NCI-H446 treated with DMSO at 0.1 percent for 48 hours (cell line): ENCODE data around the gene RHOT1.
A peak's percentile ranks its signal among the peaks of the same experiment; 100 is the strongest.
"Not testable (repeated sequence)": the region's sequence is repeated elsewhere in the genome, so short reads cannot be mapped to it uniquely, and the experiment has no call there.

Source experiments
- DNase-seq: peaks from one replicate; lab custom pipeline; 2025; lab: John Stamatoyannopoulos, UW

Gene RHOT1

GRCh38 chr17:32227910-32228309, 85.6 kb downstream of the RHOT1 start:
- no peak for DNase-seq

- no peak for DNase-seq
Observed at GRCh38 chr17:32235588-32235987, 93.3 kb downstream of the RHOT1 start.

GRCh38 chr17:32239456-32239855, 97.2 kb downstream of the RHOT1 start:
- no peak for DNase-seq

GRCh38 chr17:32240750-32241149, 98.4 kb downstream of the RHOT1 start:
- no peak for DNase-seq

- DNase-seq = no peak
Observed at GRCh38 chr17:32241640-32242039, 99.3 kb downstream of the RHOT1 start.

- no peak for DNase-seq
Observed at GRCh38 chr17:32249475-32249874, 107.2 kb downstream of the RHOT1 start.

GRCh38 chr17:32253117-32253611, 110.9 kb downstream of the RHOT1 start:
- peak; percentile 41 for DNase-seq

GRCh38 chr17:32256012-32256700, 113.9 kb downstream of the RHOT1 start:
- no peak for DNase-seq

GRCh38 chr17:32256701-32257019, 114.4 kb downstream of the RHOT1 start:
- DNase-seq = no peak

GRCh38 chr17:32258383-32259140, 116.3 kb downstream of the RHOT1 start:
- DNase-seq = peak; percentile 89

GRCh38 chr17:32259586-32259985, 117.3 kb downstream of the RHOT1 start:
- no peak for DNase-seq

- DNase-seq = no peak
Observed at GRCh38 chr17:32261417-32261736, 119.1 kb downstream of the RHOT1 start.

- DNase-seq = no peak
Observed at GRCh38 chr17:32261936-32262510, 119.7 kb downstream of the RHOT1 start.

- not testable (repeated sequence) for DNase-seq
Observed at GRCh38 chr17:32263515-32263914, 121.2 kb downstream of the RHOT1 start.

- peak; percentile 18 for DNase-seq
Observed at GRCh38 chr17:32264140-32264799, 122.0 kb downstream of the RHOT1 start.

- DNase-seq = no peak
Observed at GRCh38 chr17:32264823-32265191, 122.5 kb downstream of the RHOT1 start.

- DNase-seq = no peak
Observed at GRCh38 chr17:32265192-32265923, 123.1 kb downstream of the RHOT1 start, which contains the start of gene RHBDL3. TSS of gene RHBDL3 (plus strand) at chr17:32265832. CDS start at chr17:32266190, 358 bp downstream.

- DNase-seq = no peak
Observed at GRCh38 chr17:32266051-32266388, 123.7 kb downstream of the RHOT1 start.

GRCh38 chr17:32266389-32267301, 124.3 kb downstream of the RHOT1 start:
- no peak for DNase-seq

GRCh38 chr17:32267690-32268205, 125.4 kb downstream of the RHOT1 start:
- no peak for DNase-seq
